ENCODE measurements around the gene GINS1. TPM values are rescaled to one million over a fixed set of nuclear protein-coding genes. Genes with fewer than 3 reads are reported as not detected.

GINS1 gene
- total RNA-seq, 4 donors from 2014 or later: 0.44 to 1.5 (median 0.89) TPM; not detected in 1

DNA sequence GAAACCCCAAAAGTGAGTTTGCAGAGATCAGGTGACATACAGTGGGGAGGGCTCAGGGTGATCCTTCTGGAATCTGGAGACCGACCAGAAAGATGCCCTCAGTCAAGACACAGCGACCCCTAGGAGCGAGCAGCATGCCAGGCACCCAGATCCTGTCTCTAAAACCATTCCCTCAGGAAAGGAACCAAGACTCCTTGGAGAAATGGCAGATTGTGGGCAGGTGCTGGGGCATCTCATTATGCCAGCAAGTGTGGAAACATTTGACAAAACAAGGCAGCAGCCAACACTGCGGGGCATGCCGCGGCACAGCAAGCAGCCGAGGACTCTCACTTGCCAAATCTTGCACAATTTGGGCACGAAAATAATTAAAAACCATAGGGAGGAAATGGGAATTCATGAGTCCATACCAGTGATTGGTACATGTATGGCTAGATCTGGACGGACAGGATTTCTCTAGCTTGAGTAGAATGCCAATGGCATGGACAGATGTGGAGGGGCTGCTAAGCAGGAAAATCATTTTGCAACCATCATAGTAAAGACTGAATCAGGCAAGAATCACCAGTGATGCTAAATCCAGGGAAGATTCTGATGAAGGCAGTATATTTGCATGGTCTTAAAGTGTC is 76.9 kb downstream of the GINS1 start:
- intact Hi-C loops (cut with DNase I): no loop called here
- H3K4me1 ChIP-seq: no peaks in the 10 kb centered on the region
- H3K4me3 ChIP-seq (replicated peaks in 1 of 3): no peak overlapping the region
- TF ChIP-seq POLR2A (IDR thresholded peaks at IDR 0.05): no peak
- no peak for TF ChIP-seq CTCF (IDR thresholded peaks at IDR 0.05)
- no peak for DNase-seq
- H3K9me3 ChIP-seq: no peaks in the 10 kb centered on the region
- H3K27ac ChIP-seq: no peak overlapping the region
- peaks cover 7 to 21% of the 10 kb centered on the region in 2 donors for H3K36me3 ChIP-seq
- no peaks in the 10 kb centered on the region for H3K27me3 ChIP-seq
- 91 to 94% methylated on average over 9 of the region's 9 CpGs for WGBS, 2 donors

DNA sequence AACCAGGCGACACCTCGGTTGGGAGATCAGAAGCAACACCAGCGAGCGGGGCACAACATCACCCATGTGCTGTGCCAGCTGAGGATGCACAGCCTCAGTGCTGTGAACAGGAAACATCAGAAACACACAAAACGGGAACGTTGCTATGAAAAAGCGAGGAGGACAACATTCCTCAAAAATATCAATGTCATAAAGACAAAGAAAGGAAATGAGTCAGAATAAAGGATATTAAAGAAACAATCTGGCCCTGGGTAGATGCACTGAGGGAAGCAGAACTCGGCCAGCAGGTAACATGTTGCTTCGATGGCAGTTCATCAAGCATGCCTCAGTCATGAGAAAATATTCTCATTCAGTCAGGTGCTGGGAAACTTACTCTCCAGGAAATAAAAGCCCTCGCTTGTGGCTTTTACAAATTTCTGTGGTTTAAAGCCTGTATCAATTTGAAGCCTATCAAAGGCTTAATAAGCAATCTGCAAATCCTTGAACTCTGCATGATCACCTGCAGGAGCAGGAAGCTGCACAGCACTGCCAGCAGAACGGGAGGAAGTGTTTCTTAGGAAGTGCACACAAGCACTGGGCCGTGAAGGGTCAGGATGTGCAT is 77.5 kb downstream of the GINS1 start:
- Histone ChIP-seq H3K27ac (no peak overlapping the region), H3K36me3 (peaks cover 10 to 21% of the 10 kb centered on the region in 2 donors), H3K27me3 (no peaks in the 10 kb centered on the region), H3K4me3 (replicated peaks in 1 of 3) (no peak overlapping the region), H3K9me3 (no peaks in the 10 kb centered on the region), H3K4me1 (no peaks in the 10 kb centered on the region)
- TF ChIP-seq CTCF (IDR thresholded peaks at IDR 0.05): no peak
- no peak for TF ChIP-seq POLR2A (IDR thresholded peaks at IDR 0.05)
- intact Hi-C loops (cut with DNase I): no loop called here
- 63 to 70% methylated on average over 12 of the region's 12 CpGs for WGBS, 2 donors
- DNase-seq: no peak

- H3K4me3 ChIP-seq (replicated peaks in 1 of 3): no peak overlapping the region
- no peaks in the 10 kb centered on the region for H3K27me3 ChIP-seq
- intact Hi-C loops (cut with DNase I): no loop called here
- H3K36me3 ChIP-seq: peaks cover 10 to 21% of the 10 kb centered on the region in 2 donors
- DNase-seq: no peak
- no peak overlapping the region for H3K27ac ChIP-seq
- TF ChIP-seq POLR2A (IDR thresholded peaks at IDR 0.05) (no peak), CTCF (IDR thresholded peaks at IDR 0.05) (no peak)
- H3K9me3 ChIP-seq: no peaks in the 10 kb centered on the region
- H3K4me1 ChIP-seq: no peaks in the 10 kb centered on the region
- WGBS, 2 donors: 75 to 85% methylated on average over 2 of the region's 2 CpGs
These were observed 78.4 kb downstream of the GINS1 start for GRCh38 chr20:25485872-25486271.

DNA sequence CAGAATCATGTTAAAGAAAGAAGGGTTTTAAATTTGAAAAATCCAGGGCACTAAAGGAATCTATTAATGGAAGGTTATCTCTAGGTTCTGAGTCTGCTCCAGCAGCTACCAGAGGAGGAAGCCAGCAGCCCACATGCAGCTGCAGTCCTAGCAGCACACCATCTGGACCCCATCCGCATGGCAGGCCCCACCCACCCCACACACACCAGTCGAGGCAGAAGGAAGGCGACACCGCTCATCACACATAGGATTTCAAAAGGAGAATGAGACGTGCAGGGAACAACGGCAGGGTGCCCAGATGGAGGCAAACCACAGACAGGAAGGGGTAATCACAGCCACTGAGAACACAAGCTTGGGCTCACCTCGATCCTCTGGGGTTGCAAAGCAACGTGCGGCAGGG is 78.9 kb downstream of the GINS1 start:
- Histone ChIP-seq H3K4me3 (replicated peaks in 1 of 3) (no peak overlapping the region), H3K9me3 (no peaks in the 10 kb centered on the region), H3K36me3 (peaks cover 10 to 18% of the 10 kb centered on the region in 2 donors), H3K27me3 (no peaks in the 10 kb centered on the region), H3K4me1 (no peaks in the 10 kb centered on the region), H3K27ac (no peak overlapping the region)
- intact Hi-C loops (cut with DNase I): no loop called here
- TF ChIP-seq CTCF (IDR thresholded peaks at IDR 0.05) (no peak), POLR2A (IDR thresholded peaks at IDR 0.05) (no peak)
- WGBS, 2 donors: 79 to 80% methylated on average over 9 of the region's 9 CpGs
- no peak for DNase-seq

DNA sequence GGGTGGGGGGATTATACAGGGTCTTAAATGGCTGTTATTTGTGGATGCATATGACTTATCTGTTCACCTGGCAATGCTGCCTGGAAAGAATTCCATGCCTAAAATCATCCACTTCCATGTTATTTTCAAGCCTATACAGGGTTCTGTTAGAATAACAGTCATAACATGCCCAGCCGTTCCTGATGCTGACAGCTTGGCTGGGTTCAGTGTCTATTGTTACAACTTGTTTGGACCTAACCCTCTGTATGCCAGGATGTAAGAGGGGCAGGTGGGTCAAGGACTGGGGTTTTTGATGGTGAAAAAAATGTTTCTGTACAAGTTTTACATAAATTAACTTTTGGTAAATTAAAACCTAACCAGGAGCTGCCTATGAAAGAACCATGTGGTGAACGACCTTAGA is 79.8 kb downstream of the GINS1 start:
- 65 to 84% methylated on average over 2 of the region's 2 CpGs for WGBS, 2 donors
- no peak for TF ChIP-seq CTCF (IDR thresholded peaks at IDR 0.05)
- no peak for TF ChIP-seq POLR2A (IDR thresholded peaks at IDR 0.05)
- Histone ChIP-seq H3K4me3 (replicated peaks in 1 of 3) (no peak overlapping the region), H3K27me3 (no peaks in the 10 kb centered on the region), H3K36me3 (peaks cover 10 to 12% of the 10 kb centered on the region in 2 donors), H3K4me1 (no peaks in the 10 kb centered on the region), H3K27ac (no peak overlapping the region), H3K9me3 (no peaks in the 10 kb centered on the region)
- no peak for DNase-seq
- intact Hi-C loops (cut with DNase I): no loop called here
